RPMI8226 (cell line): ENCODE results near the gene C14orf132.
"Not testable (repeated sequence)": the region's sequence is repeated elsewhere in the genome, so short reads cannot be mapped to it uniquely, and the experiment has no call there.

Source experiments
- DNase-seq: peaks from one replicate; pipeline ENCODE4 v3.0.0-alpha.2; 2015

The C14orf132 gene

GRCh38 chr14:96060186-96060933 lies 21.2 kb downstream of the C14orf132 start:
- no peak for DNase-seq

GRCh38 chr14:96062010-96062409 lies 22.8 kb downstream of the C14orf132 start:
- no peak for DNase-seq

GRCh38 chr14:96062506-96062905 lies 23.3 kb downstream of the C14orf132 start:
- no peak for DNase-seq

- no peak for DNase-seq
Measured at GRCh38 chr14:96064866-96065265, 25.7 kb downstream of the C14orf132 start.

- DNase-seq, result peak; percentile 52
Measured at GRCh38 chr14:96065661-96066459, 26.7 kb downstream of the C14orf132 start.

GRCh38 chr14:96066976-96067375 lies 27.8 kb downstream of the C14orf132 start:
- peak; percentile 53 for DNase-seq

GRCh38 chr14:96067985-96068930 lies 29.1 kb downstream of the C14orf132 start:
- no peak for DNase-seq

GRCh38 chr14:96069421-96069820 lies 30.3 kb downstream of the C14orf132 start:
- DNase-seq, result no peak

- DNase-seq, result no peak
Measured at GRCh38 chr14:96071561-96071960, 32.4 kb downstream of the C14orf132 start.

GRCh38 chr14:96072076-96072475 lies 32.9 kb downstream of the C14orf132 start:
- no peak for DNase-seq

- no peak for DNase-seq
Measured at GRCh38 chr14:96072746-96073145, 33.6 kb downstream of the C14orf132 start.

- DNase-seq, result not testable (repeated sequence)
Measured at GRCh38 chr14:96073260-96074039, 34.3 kb downstream of the C14orf132 start.

GRCh38 chr14:96077983-96078624 lies 38.9 kb downstream of the C14orf132 start:
- DNase-seq, result no peak

GRCh38 chr14:96078625-96079016 lies 39.5 kb downstream of the C14orf132 start:
- no peak for DNase-seq

- DNase-seq, result no peak
Measured at GRCh38 chr14:96079066-96079465, 39.9 kb downstream of the C14orf132 start.

GRCh38 chr14:96080571-96080970 lies 41.4 kb downstream of the C14orf132 start:
- DNase-seq, result no peak

- no peak for DNase-seq
Measured at GRCh38 chr14:96081224-96081623, 42.1 kb downstream of the C14orf132 start.

GRCh38 chr14:96081767-96082400 lies 42.7 kb downstream of the C14orf132 start:
- no peak for DNase-seq

GRCh38 chr14:96082420-96083300 lies 43.5 kb downstream of the C14orf132 start:
- no peak for DNase-seq

- DNase-seq, result no peak
Measured at GRCh38 chr14:96083667-96084320, 44.6 kb downstream of the C14orf132 start.
